ENCODE measurements around the gene IL10.

DNA sequence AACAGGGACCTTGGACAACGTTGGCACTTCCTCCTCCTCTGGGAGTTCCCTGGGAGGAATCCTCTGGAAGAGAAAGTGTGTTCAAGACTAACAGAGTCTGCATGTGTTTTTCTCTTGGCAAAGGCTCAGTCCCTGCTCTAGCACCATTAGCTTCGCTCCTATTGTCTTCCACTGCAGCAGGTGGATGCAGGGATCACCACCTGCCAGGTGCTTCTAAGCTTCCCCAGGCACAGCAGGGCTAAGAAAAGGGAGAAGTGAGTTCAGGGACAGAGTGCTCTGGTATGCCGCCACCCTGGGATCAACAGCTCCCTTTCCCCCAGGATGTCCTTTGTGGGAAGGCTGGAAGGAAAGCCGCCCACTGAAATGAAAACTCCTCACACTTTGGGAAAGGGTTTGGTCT is 49.2 kb upstream of the IL10 start:
- no peak for TF ChIP-seq CTCF (IDR thresholded peaks at IDR 0.05; ENCODE audit: insufficient read depth, low read length)
- TF ChIP-seq SPI1 (IDR thresholded peaks at IDR 0.05; ENCODE audit: borderline replicate concordance, low read depth) = no peak
- no peak for TF ChIP-seq POLR2AphosphoS5 (IDR thresholded peaks at IDR 0.05; ENCODE audit: low read depth)
- no peak for TF ChIP-seq REST (IDR thresholded peaks at IDR 0.05; ENCODE audit: insufficient replicate concordance, low read depth)

Data from HL-60 (cell line).